ENCODE data around the gene B4GALNT3. TPM values are rescaled to one million over a fixed set of nuclear protein-coding genes. Genes with fewer than 3 reads are reported as not detected.

B4GALNT3 gene
- total RNA-seq, 4 donors from 2014 or later, result 9.7 to 45.3 (median 18.4) TPM

DNA sequence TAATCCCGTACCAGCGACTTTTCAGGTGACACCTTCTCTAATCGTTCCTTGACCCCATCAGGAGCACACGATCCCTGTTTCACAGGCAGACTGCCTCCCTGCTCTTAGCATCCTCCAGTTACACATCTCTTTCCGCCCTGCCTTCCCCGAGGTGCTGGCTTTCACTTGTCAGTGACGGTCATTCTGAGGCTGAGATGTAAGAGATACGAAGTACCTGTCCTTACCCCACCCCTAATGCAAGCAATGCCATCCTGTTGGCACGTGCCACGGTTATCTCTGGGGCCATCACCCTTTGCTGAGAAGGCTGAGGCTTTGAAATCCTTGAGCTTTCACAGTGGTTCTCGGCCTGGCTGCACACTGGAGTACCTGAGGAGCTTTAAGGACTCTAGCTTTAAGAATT is 24.4 kb downstream of the B4GALNT3 start:
- Histone ChIP-seq H3K36me3 (no peaks in the 10 kb centered on the region), H3K9me3 (no peaks in the 10 kb centered on the region), H3K27ac (no peak overlapping the region), H3K4me3 (no peak overlapping the region), H3K4me1 (peaks cover 0 to 3% (median 0%) of the 10 kb centered on the region in 3 donors), H3K27me3 (peaks cover 0 to 10% (median 0%) of the 10 kb centered on the region in 4 donors)
- WGBS, 2 donors, result 75 to 77% methylated on average over 8 of the region's 11 CpGs
- TF ChIP-seq CTCF (IDR thresholded peaks at IDR 0.05) (no peak), POLR2A (IDR thresholded peaks at IDR 0.05) (no peak)
- intact Hi-C loops (cut with DNase I), result no loop called here
- DNase-seq, result no peak

DNA sequence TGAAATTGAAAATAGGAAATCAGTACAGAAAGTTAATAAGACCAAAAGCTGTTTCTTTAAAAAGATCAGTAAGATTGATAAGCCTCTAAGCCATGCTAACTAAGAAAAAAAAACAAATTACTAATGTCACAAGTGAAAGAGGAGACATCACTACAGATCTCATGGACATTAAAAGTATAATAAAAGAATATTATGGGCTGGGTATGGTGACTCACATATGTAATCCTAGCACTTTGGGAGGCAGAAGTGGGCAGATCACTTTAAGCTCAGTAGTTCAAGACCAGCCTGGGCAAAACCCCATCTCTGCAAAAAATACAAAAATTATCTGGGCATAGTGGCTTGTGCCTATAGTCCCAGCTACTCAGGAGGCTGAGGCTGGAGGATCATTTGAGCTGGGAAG is 30.5 kb downstream of the B4GALNT3 start:
- Histone ChIP-seq H3K4me3 (no peak overlapping the region), H3K27me3 (no peaks in the 10 kb centered on the region), H3K36me3 (no peaks in the 10 kb centered on the region), H3K4me1 (no peaks in the 10 kb centered on the region), H3K27ac (no peak overlapping the region), H3K9me3 (peaks cover 0 to 13% (median 4%) of the 10 kb centered on the region in 3 donors)
- intact Hi-C loops (cut with DNase I), result no loop called here
- no peak for TF ChIP-seq POLR2A (IDR thresholded peaks at IDR 0.05)
- TF ChIP-seq CTCF (IDR thresholded peaks at IDR 0.05), result no peak
- no peak for DNase-seq

GRCh38 chr12:495466-495865 is 35.7 kb downstream of the B4GALNT3 start:
- no peak for DNase-seq
- TF ChIP-seq CTCF (IDR thresholded peaks at IDR 0.05) (no peak), POLR2A (IDR thresholded peaks at IDR 0.05) (no peak)
- WGBS, 2 donors, result 85 to 94% methylated on average over 2 to 3 of the region's 3 CpGs
- Histone ChIP-seq H3K9me3 (peaks cover 0 to 11% (median 0%) of the 10 kb centered on the region in 3 donors), H3K27ac (no peak overlapping the region), H3K4me1 (no peaks in the 10 kb centered on the region), H3K4me3 (no peak overlapping the region), H3K36me3 (no peaks in the 10 kb centered on the region), H3K27me3 (peaks cover 0 to 5% (median 0%) of the 10 kb centered on the region in 4 donors)
- intact Hi-C loops (cut with DNase I), result no loop called here

DNA sequence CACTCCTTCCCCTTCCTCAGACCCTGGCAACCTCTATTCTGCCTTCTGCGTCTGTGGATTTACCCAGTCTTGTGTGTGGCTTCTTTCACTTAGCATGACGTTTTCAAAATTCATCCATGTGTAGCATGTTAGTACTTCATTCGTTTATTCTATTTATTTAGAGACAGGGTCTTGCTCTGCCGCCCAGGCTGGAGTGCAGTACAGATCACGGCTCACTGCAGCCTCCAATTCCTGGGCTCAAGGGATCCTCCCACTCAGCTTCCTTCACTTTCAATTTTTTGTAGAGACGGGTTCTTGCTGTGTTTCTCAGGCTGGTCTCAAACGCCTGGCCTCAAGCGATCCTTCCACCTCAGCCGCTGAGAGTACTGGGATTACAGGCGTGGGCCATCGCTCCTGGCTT is 37.0 kb downstream of the B4GALNT3 start:
- TF ChIP-seq CTCF (IDR thresholded peaks at IDR 0.05) (no peak), POLR2A (IDR thresholded peaks at IDR 0.05) (no peak)
- Histone ChIP-seq H3K4me1 (no peaks in the 10 kb centered on the region), H3K27me3 (peaks cover 0 to 5% (median 0%) of the 10 kb centered on the region in 4 donors), H3K27ac (no peak overlapping the region), H3K9me3 (peaks cover 0 to 4% (median 0%) of the 10 kb centered on the region in 3 donors), H3K4me3 (no peak overlapping the region), H3K36me3 (no peaks in the 10 kb centered on the region)
- 88 to 91% methylated on average over 11 of the region's 11 CpGs for WGBS, 2 donors
- no peak for DNase-seq
- intact Hi-C loops (cut with DNase I), result no loop called here

DNA sequence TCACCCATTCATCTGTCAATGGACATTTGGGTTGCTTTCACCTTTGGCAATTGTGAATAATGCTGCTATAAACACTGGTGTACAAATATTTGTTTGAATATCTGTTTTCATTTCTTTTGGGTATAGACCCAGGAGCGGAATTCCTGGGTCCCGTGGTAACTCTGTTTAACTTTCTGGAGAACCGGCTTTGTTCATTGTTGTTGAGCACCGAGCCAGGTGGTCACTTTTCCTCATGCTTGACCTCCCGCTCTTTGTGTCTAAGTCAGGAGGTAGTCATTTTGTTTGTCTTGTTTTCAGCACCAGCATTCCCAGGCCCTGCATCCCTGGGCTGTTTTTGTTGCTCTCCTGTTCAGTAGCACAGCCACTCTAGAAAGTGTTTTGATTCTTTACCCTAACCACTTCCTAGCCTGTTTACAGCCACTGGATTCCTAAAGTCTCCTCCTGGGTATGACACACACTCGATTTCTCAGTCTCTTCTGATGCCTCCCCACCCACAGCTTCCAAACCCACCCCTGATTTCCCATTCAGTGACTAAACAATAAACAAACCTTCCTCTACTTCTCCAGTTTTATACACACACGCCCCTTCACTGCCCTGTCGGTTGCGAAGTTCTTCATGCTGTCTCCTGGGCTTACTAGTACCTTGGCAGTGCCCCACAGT is 37.9 kb downstream of the B4GALNT3 start:
- H3K9me3 ChIP-seq, result no peaks in the 10 kb centered on the region
- TF ChIP-seq POLR2A (IDR thresholded peaks at IDR 0.05) (no peak), CTCF (IDR thresholded peaks at IDR 0.05) (no peak)
- no peaks in the 10 kb centered on the region for H3K36me3 ChIP-seq
- H3K27me3 ChIP-seq, result peaks cover 0 to 5% (median 0%) of the 10 kb centered on the region in 4 donors
- H3K27ac ChIP-seq, result no peak overlapping the region
- intact Hi-C loops (cut with DNase I), result no loop called here
- no peak overlapping the region for H3K4me3 ChIP-seq
- peaks cover 0 to 8% (median 0%) of the 10 kb centered on the region in 3 donors for H3K4me1 ChIP-seq
- no peak for DNase-seq
- WGBS, 2 donors, result 79 to 86% methylated on average over 9 of the region's 9 CpGs
